Breast epithelium (tissue), 3 donors: ENCODE measurements around the gene RPN2.

ENCODE experiments used
- CTCF ChIP-seq, 3 donors: fragments of 450-650 bp; IDR thresholded peaks; one replicate each; pipeline ENCODE4 v1.5.1; 2016 to 2017; ENCODE audit warnings: antibody characterized with exemption in 3 of 3, mild to moderate bottlenecking in 3 of 3, moderate library complexity in 3 of 3
- POLR2AphosphoS5 ChIP-seq, 3 donors: sonication (generic); formaldehyde crosslinking; IDR thresholded peaks; one replicate each; pipeline ENCODE4 v1.6.1; 2017; ENCODE audit warnings: antibody characterized with exemption in 3 of 3

- TF ChIP-seq CTCF (IDR thresholded peaks at IDR 0.05) (no peak), POLR2AphosphoS5 (IDR thresholded peaks at IDR 0.05) (no peak)
Measured at GRCh38 chr20:37253087-37253486, 74.0 kb downstream of the RPN2 start.
